ENCODE data around the gene PRKAA2. TPM values are rescaled to one million over a fixed set of nuclear protein-coding genes. Genes with fewer than 3 reads are reported as not detected.
A peak's percentile ranks its signal among the peaks of the same experiment; 100 is the strongest.

The PRKAA2 gene
- total and polyA plus RNA-seq, 2 of the 13 experiments (the other 11 are each of a cell fraction or from before 2014, with no cell fraction given): 6.0 to 7.5 TPM

DNA sequence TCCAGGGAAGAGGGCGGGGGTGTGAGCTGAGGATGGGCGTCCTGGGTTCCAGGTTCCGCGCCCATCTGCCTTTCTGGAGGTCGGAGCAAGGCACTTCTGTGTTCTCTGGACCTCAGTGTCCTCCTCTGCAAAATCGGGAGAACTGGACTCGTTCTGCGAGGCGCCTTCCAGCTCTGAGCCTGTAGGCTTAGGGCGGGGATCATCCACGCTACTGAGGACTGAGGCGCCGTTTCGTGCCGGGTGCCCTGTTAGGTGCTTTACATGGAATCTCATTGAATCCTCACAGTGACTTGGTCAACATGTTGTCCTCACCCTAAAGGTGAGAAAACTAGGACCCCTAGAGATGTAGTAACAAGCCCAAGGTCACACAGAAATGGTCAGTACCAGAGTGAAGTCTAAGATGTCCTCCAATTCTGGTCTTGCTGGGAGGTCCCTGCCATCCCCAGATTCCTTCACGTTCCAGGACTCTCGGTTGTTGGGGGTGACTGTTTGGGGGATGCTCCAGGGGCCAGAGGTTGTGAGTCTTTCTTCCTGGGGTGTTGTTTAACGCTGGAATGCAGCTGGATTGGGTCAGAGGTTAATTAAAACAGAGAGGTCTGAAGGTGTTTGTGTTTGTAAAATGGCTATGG, 677 bp downstream of the PRKAA2 start (continued):
- TF ChIP-seq GATAD1 (CRISPR knock-in tag; IDR thresholded peaks at IDR 0.05): no peak
- no peak for TF ChIP-seq PITX1 (CRISPR knock-in tag; IDR thresholded peaks at IDR 0.05)
- TF ChIP-seq SALL1 (CRISPR knock-in tag; IDR thresholded peaks at IDR 0.05): no peak; the same call in 1 of the 2 replicates
- no peak for TF ChIP-seq ZNF224 (CRISPR knock-in tag; IDR thresholded peaks at IDR 0.05)
- 0 out of 2 replicates have a peak, but pooled peaks have one; percentile 18 for TF ChIP-seq EEA1 (CRISPR knock-in tag; IDR thresholded peaks at IDR 0.05; ENCODE audit: borderline replicate concordance)
- TF ChIP-seq MYNN (CRISPR knock-in tag; IDR thresholded peaks at IDR 0.05; ENCODE audit: low read depth): no peak; the same call in 1 of the 2 replicates
- no peak for TF ChIP-seq ZNF17 (CRISPR knock-in tag; IDR thresholded peaks at IDR 0.05)
- no peak for TF ChIP-seq ZNF136 (CRISPR knock-in tag; IDR thresholded peaks at IDR 0.05; ENCODE audit: low read depth)
- TF ChIP-seq, protein P1, sequence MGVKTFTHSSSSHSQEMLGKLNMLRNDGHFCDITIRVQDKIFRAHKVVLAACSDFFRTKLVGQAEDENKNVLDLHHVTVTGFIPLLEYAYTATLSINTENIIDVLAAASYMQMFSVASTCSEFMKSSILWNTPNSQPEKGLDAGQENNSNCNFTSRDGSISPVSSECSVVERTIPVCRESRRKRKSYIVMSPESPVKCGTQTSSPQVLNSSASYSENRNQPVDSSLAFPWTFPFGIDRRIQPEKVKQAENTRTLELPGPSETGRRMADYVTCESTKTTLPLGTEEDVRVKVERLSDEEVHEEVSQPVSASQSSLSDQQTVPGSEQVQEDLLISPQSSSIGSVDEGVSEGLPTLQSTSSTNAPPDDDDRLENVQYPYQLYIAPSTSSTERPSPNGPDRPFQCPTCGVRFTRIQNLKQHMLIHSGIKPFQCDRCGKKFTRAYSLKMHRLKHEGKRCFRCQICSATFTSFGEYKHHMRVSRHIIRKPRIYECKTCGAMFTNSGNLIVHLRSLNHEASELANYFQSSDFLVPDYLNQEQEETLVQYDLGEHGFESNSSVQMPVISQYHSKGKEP (CRISPR knock-in tag; IDR thresholded peaks at IDR 0.05): no peak
- TF ChIP-seq PHF21A (CRISPR knock-in tag; IDR thresholded peaks at IDR 0.05): peak; percentile 31; the same call in 1 of the 2 replicates
- TF ChIP-seq, protein P2, sequence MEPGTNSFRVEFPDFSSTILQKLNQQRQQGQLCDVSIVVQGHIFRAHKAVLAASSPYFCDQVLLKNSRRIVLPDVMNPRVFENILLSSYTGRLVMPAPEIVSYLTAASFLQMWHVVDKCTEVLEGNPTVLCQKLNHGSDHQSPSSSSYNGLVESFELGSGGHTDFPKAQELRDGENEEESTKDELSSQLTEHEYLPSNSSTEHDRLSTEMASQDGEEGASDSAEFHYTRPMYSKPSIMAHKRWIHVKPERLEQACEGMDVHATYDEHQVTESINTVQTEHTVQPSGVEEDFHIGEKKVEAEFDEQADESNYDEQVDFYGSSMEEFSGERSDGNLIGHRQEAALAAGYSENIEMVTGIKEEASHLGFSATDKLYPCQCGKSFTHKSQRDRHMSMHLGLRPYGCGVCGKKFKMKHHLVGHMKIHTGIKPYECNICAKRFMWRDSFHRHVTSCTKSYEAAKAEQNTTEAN (CRISPR knock-in tag; conservative IDR thresholded peaks at IDR 0.05): no peak; the same call in none of the 2 replicates
- TF ChIP-seq KMT2A (CRISPR knock-in tag; IDR thresholded peaks at IDR 0.05): 0 out of 2 replicates have a peak, but pooled peaks have one; percentile 57
- TF ChIP-seq AGO1 (IDR thresholded peaks at IDR 0.05; ENCODE audit: low read depth, low read length, poor library complexity, severe bottlenecking): no peak
- TF ChIP-seq ZNF619 (CRISPR knock-in tag; IDR thresholded peaks at IDR 0.05): no peak; the same call in 1 of the 2 replicates
- TF ChIP-seq GPBP1L1 (CRISPR knock-in tag; IDR thresholded peaks at IDR 0.05): no peak
- TF ChIP-seq ZNF792 (CRISPR knock-in tag; IDR thresholded peaks at IDR 0.05): 0 out of 2 replicates have a peak, but pooled peaks have one; percentile 8
- no peak for TF ChIP-seq RBFOX2 (IDR thresholded peaks at IDR 0.05; ENCODE audit: low read depth, low read length)
- TF ChIP-seq ZFX (CRISPR knock-in tag; IDR thresholded peaks at IDR 0.05; ENCODE audit: low read depth): no peak
- TF ChIP-seq RXRA (CRISPR knock-in tag; IDR thresholded peaks at IDR 0.05): 0 out of 2 replicates have a peak, but pooled peaks have one; percentile 31
- TF ChIP-seq HES4 (CRISPR knock-in tag; IDR thresholded peaks at IDR 0.05; ENCODE audit: borderline replicate concordance): no peak
- TF ChIP-seq DR1 (CRISPR knock-in tag; IDR thresholded peaks at IDR 0.05): no peak
- TF ChIP-seq EED (CRISPR knock-in tag; IDR thresholded peaks at IDR 0.05): no peak
- TF ChIP-seq MXI1 (IDR thresholded peaks at IDR 0.05; ENCODE audit: borderline replicate concordance, low read depth, low read length): no peak
- no peak for TF ChIP-seq HNRNPUL1 (IDR thresholded peaks at IDR 0.05; ENCODE audit: low read depth, low read length)
- no peak for TF ChIP-seq ZNF558 (CRISPR knock-in tag; IDR thresholded peaks at IDR 0.05; ENCODE audit: borderline replicate concordance)
- TF ChIP-seq NFKB2 (CRISPR knock-in tag; IDR thresholded peaks at IDR 0.05; ENCODE audit: borderline replicate concordance): no peak
- TF ChIP-seq STAG1 (CRISPR knock-in tag; IDR thresholded peaks at IDR 0.05): no peak
- TF ChIP-seq ZNF550 (CRISPR knock-in tag; IDR thresholded peaks at IDR 0.05; ENCODE audit: borderline replicate concordance): no peak

All from HepG2 (cell line).